WERI-Rb-1 (cell line): ENCODE measurements around the gene HBG2.

Experiments used
- DNase-seq: peaks from one replicate; pipeline ENCODE4 v3.0.0-alpha.2; 2020
- H3K27ac ChIP-seq: fragments of 250-450 bp; sonication (Bioruptor Pico); 2 replicates; pipeline ENCODE4 v1.5.1; 2020; ENCODE audit warnings: mild to moderate bottlenecking, moderate library complexity
- H3K27me3 ChIP-seq: fragments of 250-450 bp; sonication (Bioruptor Pico); 2 replicates; pipeline ENCODE4 v1.5.1; 2021; ENCODE audit warnings: mild to moderate bottlenecking, low read depth, moderate library complexity; ENCODE audit not compliant: insufficient read depth, severe bottlenecking
- H3K36me3 ChIP-seq: fragments of 250-450 bp; sonication (Bioruptor Pico); 2 replicates; pipeline ENCODE4 v1.5.1; 2020; ENCODE audit warnings: mild to moderate bottlenecking, moderate library complexity
- H3K4me3 ChIP-seq: 2 replicates; pipeline ENCODE4 v1.5.1; 2011; ENCODE audit warnings: low read depth, mild to moderate bottlenecking, control low read depth, low read length
- H3K9me3 ChIP-seq: fragments of 250-450 bp; sonication (Bioruptor Pico); 2 replicates; pipeline ENCODE4 v1.5.1; 2021; ENCODE audit warnings: mild to moderate bottlenecking, moderate library complexity; ENCODE audit not compliant: severe bottlenecking
- CTCF ChIP-seq: IDR thresholded peaks from 2 replicates; pipeline ENCODE4 v1.5.1; 2011; ENCODE audit warnings: low read depth, mild to moderate bottlenecking, control low read depth, inconsistent platforms, low read length

The HBG2 gene

GRCh38 chr11:5288906-5289550, 34.4 kb upstream of the HBG2 start:
- TF ChIP-seq CTCF: no peak
- Histone ChIP-seq H3K27me3 (peaks cover 54% of the 10 kb centered on the region), H3K36me3 (no peaks in the 10 kb centered on the region), H3K4me3 (no peak overlapping the region), H3K27ac (no peak overlapping the region), H3K9me3 (no peaks in the 10 kb centered on the region)
- no peak for DNase-seq

DNA sequence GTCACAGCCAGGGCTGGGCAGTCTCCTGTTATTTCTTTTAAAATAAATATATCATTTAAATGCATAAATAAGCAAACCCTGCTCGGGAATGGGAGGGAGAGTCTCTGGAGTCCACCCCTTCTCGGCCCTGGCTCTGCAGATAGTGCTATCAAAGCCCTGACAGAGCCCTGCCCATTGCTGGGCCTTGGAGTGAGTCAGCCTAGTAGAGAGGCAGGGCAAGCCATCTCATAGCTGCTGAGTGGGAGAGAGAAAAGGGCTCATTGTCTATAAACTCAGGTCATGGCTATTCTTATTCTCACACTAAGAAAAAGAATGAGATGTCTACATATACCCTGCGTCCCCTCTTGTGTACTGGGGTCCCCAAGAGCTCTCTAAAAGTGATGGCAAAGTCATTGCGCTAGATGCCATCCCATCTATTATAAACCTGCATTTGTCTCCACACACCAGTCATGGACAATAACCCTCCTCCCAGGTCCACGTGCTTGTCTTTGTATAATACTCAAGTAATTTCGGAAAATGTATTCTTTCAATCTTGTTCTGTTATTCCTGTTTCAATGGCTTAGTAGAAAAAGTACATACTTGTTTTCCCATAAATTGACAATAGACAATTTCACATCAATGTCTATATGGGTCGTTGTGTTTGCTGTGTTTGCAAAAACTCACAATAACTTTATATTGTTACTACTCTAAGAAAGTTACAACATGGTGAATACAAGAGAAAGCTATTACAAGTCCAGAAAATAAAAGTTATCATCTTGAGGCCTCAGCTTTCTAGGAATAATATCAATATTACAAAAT, 33.7 kb upstream of the HBG2 start:
- Histone ChIP-seq H3K27me3 (peaks cover 56% of the 10 kb centered on the region), H3K27ac (no peak overlapping the region), H3K4me3 (no peak overlapping the region), H3K36me3 (no peaks in the 10 kb centered on the region), H3K9me3 (no peaks in the 10 kb centered on the region)
- TF ChIP-seq CTCF: no peak
- no peak for DNase-seq

DNA sequence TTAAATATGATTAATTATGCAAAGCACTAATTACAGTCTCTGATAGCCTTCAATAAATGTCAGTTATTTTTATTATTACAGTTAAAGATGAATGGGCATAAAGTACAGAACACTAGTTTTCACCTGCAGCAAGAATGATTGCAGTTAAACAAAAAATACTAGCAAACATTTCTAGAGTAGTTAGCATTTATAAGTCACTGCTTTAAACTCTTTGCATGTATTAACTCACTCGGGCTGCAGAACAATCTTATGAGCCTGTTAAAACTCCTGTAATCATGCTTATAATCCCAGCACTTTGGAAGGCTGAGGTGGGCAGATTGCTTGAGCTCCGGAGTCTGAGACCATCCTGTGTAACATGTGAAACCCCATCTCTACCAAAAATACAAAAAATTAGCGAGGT, 32.3 kb upstream of the HBG2 start:
- H3K4me3 ChIP-seq: no peak overlapping the region
- DNase-seq: no peak
- no peak for TF ChIP-seq CTCF
- H3K36me3 ChIP-seq: no peaks in the 10 kb centered on the region
- peaks cover 49% of the 10 kb centered on the region for H3K27me3 ChIP-seq
- no peaks in the 10 kb centered on the region for H3K9me3 ChIP-seq
- no peak overlapping the region for H3K27ac ChIP-seq

GRCh38 chr11:5286351-5286750, 31.8 kb upstream of the HBG2 start:
- Histone ChIP-seq H3K27ac (no peak overlapping the region), H3K9me3 (no peaks in the 10 kb centered on the region), H3K27me3 (peaks cover 49% of the 10 kb centered on the region), H3K36me3 (no peaks in the 10 kb centered on the region), H3K4me3 (no peak overlapping the region)
- no peak for DNase-seq
- TF ChIP-seq CTCF: no peak

GRCh38 chr11:5285703-5286340, 31.2 kb upstream of the HBG2 start:
- H3K27ac ChIP-seq: no peak overlapping the region
- H3K36me3 ChIP-seq: no peaks in the 10 kb centered on the region
- H3K27me3 ChIP-seq: peaks cover 44% of the 10 kb centered on the region
- H3K9me3 ChIP-seq: no peaks in the 10 kb centered on the region
- DNase-seq: no peak
- no peak overlapping the region for H3K4me3 ChIP-seq
- TF ChIP-seq CTCF: no peak
